NT2/D1 (cell line): ENCODE results near the gene NTRK2.

Experiments used
- SUZ12 ChIP-seq: IDR thresholded peaks from 2 replicates; pipeline ENCODE4 v1.6.1; 2011; ENCODE audit not compliant: insufficient read length, insufficient read depth; ENCODE audit errors: extremely low read depth
- YY1 ChIP-seq: IDR thresholded peaks from 2 replicates; pipeline ENCODE4 v1.6.1; 2011; ENCODE audit not compliant: insufficient read length, insufficient read depth
- ZNF274 ChIP-seq: IDR thresholded peaks from 2 replicates; pipeline ENCODE4 v1.6.1; 2011; ENCODE audit warnings: mild to moderate bottlenecking, low read depth, low read length

GRCh38 chr9:84699984-84700383, 30.5 kb downstream of the NTRK2 start:
- TF ChIP-seq ZNF274 (no peak), YY1 (no peak), SUZ12 (no peak)
